Activated T-helper 9 cell treated with anti-CD3 and anti-CD28 coated beads, Interleukin-2, amount 50 U/mL, for 16 hours (primary cell): Measurements from ENCODE around the gene LUM.
"Not testable (repeated sequence)": the region's sequence is repeated elsewhere in the genome, so short reads cannot be mapped to it uniquely, and the experiment has no call there.

Experiments used
- DNase-seq: peaks from one replicate; pipeline ENCODE4 v3.0.0-alpha.2; 2020; ENCODE audit warnings: low read depth

The LUM gene

GRCh38 chr12:91109581-91110310 lies 1.5 kb downstream of the LUM start:
- DNase-seq = no peak

GRCh38 chr12:91109148-91109564 lies 2.1 kb downstream of the LUM start:
- DNase-seq = no peak

- DNase-seq = no peak
These were observed 3.0 kb downstream of the LUM start for GRCh38 chr12:91108196-91108755.

GRCh38 chr12:91106283-91106682 lies 5.0 kb downstream of the LUM start:
- DNase-seq = no peak

GRCh38 chr12:91105807-91106206 lies 5.5 kb downstream of the LUM start:
- DNase-seq = no peak

GRCh38 chr12:91104812-91105466 lies 6.4 kb downstream of the LUM start:
- no peak for DNase-seq

GRCh38 chr12:91103624-91104023 lies 7.7 kb downstream of the LUM start:
- DNase-seq = no peak

- no peak for DNase-seq
These were observed 8.2 kb downstream of the LUM start for GRCh38 chr12:91103101-91103500.

GRCh38 chr12:91100906-91101305 lies 10.4 kb downstream of the LUM start:
- DNase-seq = no peak

- DNase-seq = no peak
These were observed 11.5 kb downstream of the LUM start for GRCh38 chr12:91099836-91100235.

- DNase-seq = no peak
These were observed 12.0 kb downstream of the LUM start for GRCh38 chr12:91099341-91099740.

- no peak for DNase-seq
These were observed 12.4 kb downstream of the LUM start for GRCh38 chr12:91098941-91099340.

- no peak for DNase-seq
These were observed 12.8 kb downstream of the LUM start for GRCh38 chr12:91098461-91098860.

GRCh38 chr12:91094957-91095356 lies 16.3 kb downstream of the LUM start:
- DNase-seq = no peak

- no peak for DNase-seq
These were observed 17.1 kb downstream of the LUM start for GRCh38 chr12:91094032-91094662.

GRCh38 chr12:91093341-91093740 lies 18.0 kb downstream of the LUM start:
- DNase-seq = no peak

GRCh38 chr12:91091916-91092715 lies 19.2 kb downstream of the LUM start:
- no peak for DNase-seq

- not testable (repeated sequence) for DNase-seq
These were observed 21.3 kb downstream of the LUM start for GRCh38 chr12:91089953-91090352.

GRCh38 chr12:91080041-91080440 lies 31.3 kb downstream of the LUM start:
- no peak for DNase-seq

- no peak for DNase-seq
These were observed 32.8 kb downstream of the LUM start for GRCh38 chr12:91078501-91078900.

- no peak for DNase-seq
These were observed 33.9 kb downstream of the LUM start for GRCh38 chr12:91077228-91077954.
